Left ventricle myocardium inferior (tissue), 1 donor: Measurements from ENCODE around the gene FAM78B. TPM values are rescaled to one million over a fixed set of nuclear protein-coding genes. Genes with fewer than 3 reads are reported as not detected.

Experiments used
- DNase-seq: peaks from one replicate; pipeline ENCODE4 v3.0.0-alpha.2; 2020
- H3K27ac ChIP-seq: fragments of 200-600 bp; replicated peaks from 2 replicates; pipeline ENCODE4 v1.8.0; 2021
- H3K27me3 ChIP-seq: fragments of 200-600 bp; 2 replicates; pipeline ENCODE4 v1.8.0; 2021; ENCODE audit warnings: low read depth
- H3K36me3 ChIP-seq: fragments of 200-600 bp; 2 replicates; pipeline ENCODE4 v1.8.0; 2021
- H3K4me1 ChIP-seq: fragments of 200-600 bp; 2 replicates; pipeline ENCODE4 v1.8.0; 2021
- H3K4me3 ChIP-seq: fragments of 200-600 bp; 2 replicates; pipeline ENCODE4 v1.8.0; 2021; ENCODE audit warnings: mild to moderate bottlenecking, moderate library complexity
- H3K9me3 ChIP-seq: fragments of 200-600 bp; replicated peaks from 2 replicates; pipeline ENCODE4 v1.8.0; 2021
- CTCF ChIP-seq: fragments of 200-600 bp; IDR thresholded peaks from 2 replicates; pipeline ENCODE4 v1.8.0; 2021; ENCODE audit warnings: antibody characterized with exemption, mild to moderate bottlenecking, borderline replicate concordance
- intact Hi-C: fragments of 100-400 bp; cut with micrococcal nuclease; formaldehyde crosslinking; loops from one replicate; pipeline ENCODE4 v1.11.0; 2022
- total RNA-seq: library from RNA; stranded (reverse); fragmentation: NEBNext Ultra II Directional; extraction: Animal tissue kit (Norgen Biotek cat#: 25700); gene quantifications from one replicate; pipeline ENCODE4 v1.2.1, GENCODE V29; 2021
- donor health status: DM: no; HTN: yes; CAD: no; lungs with severe emphysema.

The FAM78B gene
- total RNA-seq, 1 donor from 2014 or later = 4.5 TPM

GRCh38 chr1:166184012-166184411 lies 17.2 kb upstream of the FAM78B start:
- no peak overlapping the region for H3K27ac ChIP-seq
- H3K4me3 ChIP-seq = no peak overlapping the region
- intact Hi-C loops = no loop called here
- peaks cover 37% of the 10 kb centered on the region for H3K27me3 ChIP-seq
- no peaks in the 10 kb centered on the region for H3K36me3 ChIP-seq
- DNase-seq = no peak
- H3K4me1 ChIP-seq = no peaks in the 10 kb centered on the region
- no peaks in the 10 kb centered on the region for H3K9me3 ChIP-seq
- no peak for TF ChIP-seq CTCF

- Histone ChIP-seq H3K36me3 (no peaks in the 10 kb centered on the region), H3K4me1 (no peaks in the 10 kb centered on the region), H3K4me3 (no peak overlapping the region), H3K9me3 (no peaks in the 10 kb centered on the region), H3K27ac (no peak overlapping the region), H3K27me3 (peaks cover 48% of the 10 kb centered on the region)
- no peak for TF ChIP-seq CTCF
- no peak for DNase-seq
- intact Hi-C loops = no loop called here
Measured at GRCh38 chr1:166182281-166182680, 15.5 kb upstream of the FAM78B start.

- no peaks in the 10 kb centered on the region for H3K36me3 ChIP-seq
- DNase-seq = no peak
- H3K4me3 ChIP-seq = no peak overlapping the region
- H3K27ac ChIP-seq = no peak overlapping the region
- peaks cover 25% of the 10 kb centered on the region for H3K27me3 ChIP-seq
- no peak for TF ChIP-seq CTCF
- intact Hi-C loops = no loop called here
- H3K9me3 ChIP-seq = no peaks in the 10 kb centered on the region
- H3K4me1 ChIP-seq = peaks cover 9% of the 10 kb centered on the region
Measured at GRCh38 chr1:166176416-166176815, 9.6 kb upstream of the FAM78B start.

- Histone ChIP-seq H3K4me1 (peaks cover 9% of the 10 kb centered on the region), H3K27me3 (peaks cover 25% of the 10 kb centered on the region), H3K9me3 (no peaks in the 10 kb centered on the region), H3K36me3 (no peaks in the 10 kb centered on the region), H3K27ac (no peak overlapping the region), H3K4me3 (no peak overlapping the region)
- no peak for TF ChIP-seq CTCF
- no peak for DNase-seq
- intact Hi-C loops = no loop called here
Measured at GRCh38 chr1:166175032-166175431, 8.2 kb upstream of the FAM78B start.

- H3K4me3 ChIP-seq = no peak overlapping the region
- no peaks in the 10 kb centered on the region for H3K36me3 ChIP-seq
- H3K4me1 ChIP-seq = peaks cover 9% of the 10 kb centered on the region
- DNase-seq = peak; percentile 77
- H3K9me3 ChIP-seq = no peaks in the 10 kb centered on the region
- peaks cover 25% of the 10 kb centered on the region for H3K27me3 ChIP-seq
- no peak for TF ChIP-seq CTCF
- H3K27ac ChIP-seq = no peak overlapping the region
- intact Hi-C loops = no loop called here
Measured at GRCh38 chr1:166174108-166174507, 7.3 kb upstream of the FAM78B start.

GRCh38 chr1:166172106-166172505 lies 5.3 kb upstream of the FAM78B start:
- no peaks in the 10 kb centered on the region for H3K36me3 ChIP-seq
- no peak overlapping the region for H3K4me3 ChIP-seq
- H3K9me3 ChIP-seq = no peaks in the 10 kb centered on the region
- intact Hi-C loops = no loop called here
- no peak for TF ChIP-seq CTCF
- H3K4me1 ChIP-seq = peaks cover 18% of the 10 kb centered on the region
- H3K27ac ChIP-seq = no peak overlapping the region
- no peak for DNase-seq
- peaks cover 13% of the 10 kb centered on the region for H3K27me3 ChIP-seq
